ENCODE measurements around the gene CCDC71.
A peak's percentile ranks its signal among the peaks of the same experiment; 100 is the strongest.

CCDC71 gene

DNA sequence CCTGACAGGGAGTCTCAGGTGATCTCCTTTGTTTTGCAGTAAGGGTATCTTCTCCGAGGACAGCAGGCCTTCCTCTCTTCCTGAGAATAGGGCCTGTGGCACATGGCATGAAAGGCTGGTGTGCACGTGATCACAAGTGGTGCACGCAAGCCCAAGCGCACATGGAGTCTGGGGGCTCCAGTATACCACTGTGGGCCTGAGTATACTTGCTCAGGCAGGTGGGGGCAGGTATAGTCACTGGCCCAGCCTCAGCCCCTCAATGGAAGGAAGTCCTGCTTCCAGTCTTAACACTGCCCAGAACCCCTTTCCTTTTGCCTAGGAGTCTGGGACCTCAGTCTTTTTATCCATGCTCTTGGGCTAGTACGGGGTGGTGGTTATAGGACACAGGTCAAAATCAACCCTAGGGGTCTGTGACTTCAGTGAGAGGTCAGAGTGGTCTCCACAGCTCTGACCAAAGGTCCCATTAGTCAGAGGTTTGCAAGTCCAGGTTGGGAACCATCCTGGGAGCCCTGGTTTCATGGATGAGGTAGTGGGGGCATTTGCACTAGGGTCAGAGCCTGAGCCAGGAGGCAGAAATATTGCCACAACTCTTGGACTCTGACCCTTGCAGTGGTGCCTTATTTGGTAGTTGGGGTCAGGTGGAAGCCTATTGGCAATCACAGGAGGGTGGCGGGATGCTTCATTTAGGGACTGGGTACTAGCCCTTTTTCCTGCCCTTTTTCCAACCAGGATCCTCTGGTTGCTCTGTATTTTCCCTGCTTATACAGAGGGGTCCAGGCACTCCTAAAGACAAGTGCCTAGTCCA is 823 bp upstream of the CCDC71 start:
- DNase-seq, result no peak

GRCh38 chr3:49164983-49165720 is 979 bp downstream of the CCDC71 start:
- no peak for DNase-seq

DNA sequence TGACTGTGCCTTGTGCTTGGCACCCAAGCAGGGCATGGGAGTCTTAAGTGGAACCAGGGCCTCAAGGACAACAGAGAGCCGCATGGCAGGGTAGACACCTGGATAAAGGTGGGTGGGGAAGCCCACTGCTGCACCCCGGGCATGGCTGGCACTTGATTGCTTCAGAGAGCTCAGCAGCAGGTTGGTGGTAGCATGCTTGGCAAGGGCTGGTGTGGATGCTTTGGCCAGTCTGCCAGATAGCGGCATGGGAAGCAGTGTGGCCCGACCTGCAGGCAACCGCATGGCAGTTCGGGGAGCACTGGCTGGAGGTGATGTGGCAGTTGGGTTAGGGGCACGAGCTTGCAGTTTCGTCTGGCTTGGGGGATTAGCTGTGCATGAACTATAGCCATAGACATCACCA is 2.5 kb downstream of the CCDC71 start:
- DNase-seq, result no peak

DNA sequence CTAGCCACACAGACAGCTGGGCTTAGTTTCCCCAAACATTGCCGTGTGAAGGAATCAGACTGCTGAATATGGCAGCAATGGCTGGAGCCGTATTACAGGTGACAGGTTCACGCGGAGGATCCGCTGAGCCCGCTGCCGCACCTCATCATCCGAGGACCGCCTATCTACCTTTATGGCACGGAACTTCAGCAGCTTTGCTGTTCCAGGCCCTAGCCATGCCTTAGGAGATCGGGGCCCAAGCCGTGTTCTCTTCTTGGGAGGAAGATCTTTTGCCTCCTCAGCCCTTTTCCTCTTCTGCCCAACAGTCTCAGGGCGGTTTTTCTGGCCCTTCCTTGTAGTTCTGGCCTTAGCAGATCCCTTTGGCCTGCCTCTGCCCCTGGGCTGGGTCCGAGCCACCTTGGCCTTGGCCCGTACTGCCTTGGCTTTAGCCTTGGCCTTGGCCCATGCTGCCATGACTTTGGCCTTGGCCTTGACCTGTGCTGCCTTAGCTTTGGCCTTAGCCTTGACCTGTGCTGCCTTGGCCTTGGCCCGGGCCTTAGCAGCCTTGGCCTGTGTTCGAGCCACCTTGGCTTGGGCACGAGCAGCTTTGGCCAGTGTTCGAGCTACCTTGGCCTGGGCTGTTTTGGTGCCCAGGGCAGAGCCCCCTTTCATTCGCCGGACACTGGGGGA is 3.2 kb downstream of the CCDC71 start:
- no peak for DNase-seq

DNA sequence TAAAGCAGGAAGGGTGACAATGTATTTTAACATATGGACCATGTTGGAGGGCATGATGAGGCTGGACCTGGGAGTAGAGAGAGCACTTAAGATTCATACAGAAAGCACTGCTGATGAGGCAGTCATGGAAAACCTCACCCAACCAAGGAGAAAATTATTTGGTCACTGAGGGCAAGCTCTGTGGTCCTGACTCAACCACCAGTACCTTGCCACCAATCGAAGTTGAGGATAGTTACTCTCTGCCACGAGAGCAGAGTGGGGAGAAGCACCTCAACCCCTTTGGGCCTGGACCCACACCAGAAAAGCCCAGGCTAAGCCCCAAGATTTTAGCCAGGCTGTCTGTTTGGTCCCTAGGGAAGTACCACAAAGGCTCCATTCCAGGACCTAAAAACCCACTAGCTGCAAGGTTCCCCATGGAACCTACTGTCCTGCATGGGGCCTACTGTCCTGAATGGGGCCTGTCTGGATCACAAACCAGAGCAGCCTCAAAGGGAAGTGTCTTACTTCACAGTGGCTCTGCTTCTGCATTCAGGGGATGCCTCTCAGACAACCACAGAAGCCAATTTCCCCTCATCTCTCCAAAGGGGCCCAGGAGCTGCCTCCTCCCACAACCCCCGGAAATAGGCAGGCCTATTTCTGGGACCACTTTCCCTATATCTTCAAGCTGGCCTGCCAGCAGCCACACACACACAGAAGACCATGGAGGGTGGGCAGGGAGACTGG is 4.2 kb downstream of the CCDC71 start:
- peak; percentile 47 to 48 for DNase-seq

GRCh38 chr3:49161197-49161596 is 4.9 kb downstream of the CCDC71 start:
- DNase-seq, result no peak

GRCh38 chr3:49158792-49159191 is 7.3 kb downstream of the CCDC71 start:
- no peak for DNase-seq

DNA sequence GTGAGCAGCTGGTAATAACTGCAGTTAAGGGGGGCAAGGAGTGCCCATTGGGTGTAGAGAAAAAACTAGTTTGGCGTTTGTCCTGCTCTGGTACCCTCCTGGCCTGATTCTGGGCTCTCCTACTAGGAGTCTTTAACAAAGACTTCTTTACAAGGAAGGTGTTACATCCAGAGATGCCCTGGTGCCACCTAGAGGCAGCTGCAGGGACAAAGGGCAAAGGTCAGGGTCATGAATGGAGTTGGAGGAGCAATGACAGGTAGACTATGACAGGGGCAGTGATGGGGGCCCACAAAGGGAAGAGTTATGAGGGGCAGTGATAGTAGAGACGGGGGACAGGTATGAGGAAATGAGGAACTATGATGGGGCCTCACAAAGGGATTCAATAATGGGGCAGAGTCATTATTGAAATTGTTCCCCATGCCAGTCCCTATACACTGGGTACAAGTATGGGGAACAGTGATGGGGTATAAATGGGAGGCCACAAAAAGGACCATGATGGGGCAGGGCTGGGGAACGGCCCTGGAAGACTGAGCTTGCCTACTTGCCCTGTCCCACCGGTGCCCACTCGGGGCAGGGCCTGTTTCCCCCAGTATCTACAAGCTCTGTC is 7.9 kb downstream of the CCDC71 start:
- peak; percentile 69 to 77 for DNase-seq

GRCh38 chr3:49157289-49157688 is 8.8 kb downstream of the CCDC71 start:
- no peak for DNase-seq

DNA sequence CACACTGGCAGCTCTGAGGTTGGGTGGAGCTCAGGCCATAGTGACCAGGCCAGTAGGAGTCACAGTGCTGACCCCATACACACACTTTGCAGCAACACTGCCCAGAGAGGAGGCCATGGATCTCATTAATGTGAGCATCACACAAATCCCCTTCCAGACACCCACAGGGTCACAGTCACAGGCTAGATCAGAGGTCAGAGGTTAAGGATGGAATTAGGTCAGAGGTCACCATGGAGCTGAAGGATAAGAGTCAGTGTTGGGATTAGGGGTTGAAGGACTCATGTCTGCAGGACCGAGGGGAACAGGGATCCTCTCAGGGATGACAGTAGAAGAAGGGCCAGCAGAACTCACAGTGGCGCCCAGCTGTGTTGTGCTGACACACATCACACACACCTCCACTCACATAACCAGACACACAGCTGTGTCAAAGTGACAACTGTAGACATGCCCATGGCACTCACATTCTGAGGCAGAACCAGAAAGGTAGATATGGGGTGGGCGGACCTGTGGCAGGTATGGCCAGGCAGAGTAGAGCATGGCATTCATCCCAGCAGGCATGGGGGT is 12.7 kb downstream of the CCDC71 start:
- DNase-seq, result no peak

DNA sequence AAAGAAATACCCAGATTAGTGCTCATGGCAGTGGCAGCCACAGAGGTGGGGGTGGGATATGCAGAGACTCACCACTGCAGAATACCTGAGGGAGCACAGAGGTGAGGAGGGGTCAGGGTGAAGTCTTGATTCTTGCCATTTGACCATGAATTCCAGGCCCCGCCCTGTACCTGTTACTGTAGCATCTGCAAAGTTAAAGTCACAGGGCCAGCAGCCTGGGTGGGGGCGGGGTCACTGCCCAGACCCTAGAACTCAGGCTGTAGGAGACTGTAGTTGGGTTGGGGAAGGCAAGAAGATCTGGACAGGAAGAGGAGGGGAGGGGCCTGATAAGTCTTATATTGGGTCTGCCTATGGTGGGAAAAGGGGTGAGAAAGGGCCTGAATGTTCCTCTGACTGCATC is 14.5 kb downstream of the CCDC71 start:
- no peak for DNase-seq

DNA sequence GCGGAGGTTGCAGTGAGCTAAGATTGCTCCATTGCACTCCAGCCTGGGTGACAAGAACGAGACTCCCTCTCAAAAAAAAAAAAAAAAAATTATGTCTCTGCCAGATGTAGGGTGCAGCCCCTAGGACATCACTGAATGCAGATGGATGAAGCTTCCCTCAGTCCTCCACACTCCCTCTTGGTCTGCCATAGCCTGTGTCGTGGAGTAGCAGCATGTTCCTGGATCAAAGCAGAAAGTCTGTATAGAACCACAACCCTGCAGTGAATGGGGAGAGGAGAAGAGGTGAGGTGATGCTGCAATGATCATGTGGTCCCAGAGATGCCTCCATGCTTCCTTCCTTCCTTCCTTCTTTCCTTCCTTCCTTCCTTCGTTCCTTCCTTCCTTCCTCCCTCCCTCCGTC is 18.0 kb downstream of the CCDC71 start:
- no peak for DNase-seq

DNA sequence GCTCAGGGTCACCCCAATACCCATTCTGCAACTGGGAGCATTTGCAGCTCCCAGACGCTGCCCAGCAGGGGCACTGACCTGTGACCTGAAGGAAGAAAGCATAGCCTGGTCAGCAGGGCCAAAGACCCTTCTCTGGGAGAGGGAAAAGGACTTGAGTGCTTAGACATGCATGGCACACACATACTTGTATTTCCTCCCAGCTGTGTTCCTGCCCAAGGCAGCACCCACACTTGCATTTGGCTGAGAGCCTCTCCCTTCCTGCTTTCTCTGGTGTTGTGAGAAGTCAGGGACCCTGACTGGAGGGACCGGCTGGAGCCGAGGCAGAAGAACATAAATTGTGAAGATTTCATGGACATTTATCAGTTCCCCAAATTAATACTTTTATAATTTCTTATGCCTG is 26.1 kb downstream of the CCDC71 start:
- DNase-seq, result no peak

DNA sequence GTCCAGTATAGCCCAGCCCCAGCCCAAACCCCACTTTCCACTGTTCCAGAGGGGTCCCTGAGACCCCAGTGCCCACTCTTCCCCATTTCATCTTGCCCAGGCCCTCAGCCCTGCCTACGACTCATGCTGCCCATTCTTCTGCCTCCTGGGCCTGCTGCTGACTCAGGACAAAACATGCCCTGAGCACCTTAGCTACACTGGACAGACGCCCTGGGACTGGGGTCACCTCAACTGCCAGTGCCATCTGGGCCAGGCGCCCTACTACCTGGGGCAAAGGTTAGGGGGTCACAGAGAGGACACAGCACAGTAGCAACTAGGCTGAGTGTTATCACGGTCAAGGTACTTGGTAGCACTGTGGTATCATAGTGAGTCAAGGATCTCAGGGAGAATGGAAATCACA is 30.6 kb downstream of the CCDC71 start:
- no peak for DNase-seq

DNA sequence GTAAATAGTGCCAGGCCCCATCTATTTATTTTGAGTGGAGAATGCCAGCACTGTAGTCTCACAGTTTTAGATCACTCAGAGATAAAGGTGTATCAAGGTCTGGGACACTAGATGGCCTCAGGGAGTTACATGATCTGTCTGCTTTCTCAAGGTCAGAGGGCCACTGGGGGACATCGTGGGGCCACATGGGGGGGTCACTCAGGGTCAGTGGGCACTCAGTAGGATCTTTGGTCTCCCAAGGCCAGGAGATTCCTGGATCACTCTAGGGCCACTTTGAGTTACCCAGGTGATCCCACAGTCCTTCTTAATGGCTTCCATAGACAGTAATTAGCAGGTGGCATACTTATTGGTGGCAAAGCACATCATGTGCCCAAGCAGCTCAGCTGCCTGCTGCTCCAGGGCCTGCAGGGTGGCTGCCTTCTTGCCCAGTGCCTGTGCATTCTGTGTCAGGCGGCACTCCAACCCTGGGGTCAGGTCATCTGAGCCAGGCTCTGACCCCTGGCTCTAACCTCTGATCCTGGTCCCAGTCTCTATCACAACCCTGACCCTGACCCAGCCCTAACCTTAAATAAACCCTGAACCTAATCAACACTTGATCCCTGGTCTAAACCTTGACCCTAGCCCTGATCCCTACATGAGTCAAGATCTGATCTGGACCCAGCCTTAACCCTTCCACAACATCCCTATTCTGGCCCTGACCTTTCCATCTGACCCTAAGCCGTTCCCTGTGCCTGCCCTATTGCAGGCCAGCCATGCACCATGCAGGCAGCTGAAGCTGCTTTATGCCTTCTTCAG is 31.5 kb downstream of the CCDC71 start:
- DNase-seq, result no peak

DNA sequence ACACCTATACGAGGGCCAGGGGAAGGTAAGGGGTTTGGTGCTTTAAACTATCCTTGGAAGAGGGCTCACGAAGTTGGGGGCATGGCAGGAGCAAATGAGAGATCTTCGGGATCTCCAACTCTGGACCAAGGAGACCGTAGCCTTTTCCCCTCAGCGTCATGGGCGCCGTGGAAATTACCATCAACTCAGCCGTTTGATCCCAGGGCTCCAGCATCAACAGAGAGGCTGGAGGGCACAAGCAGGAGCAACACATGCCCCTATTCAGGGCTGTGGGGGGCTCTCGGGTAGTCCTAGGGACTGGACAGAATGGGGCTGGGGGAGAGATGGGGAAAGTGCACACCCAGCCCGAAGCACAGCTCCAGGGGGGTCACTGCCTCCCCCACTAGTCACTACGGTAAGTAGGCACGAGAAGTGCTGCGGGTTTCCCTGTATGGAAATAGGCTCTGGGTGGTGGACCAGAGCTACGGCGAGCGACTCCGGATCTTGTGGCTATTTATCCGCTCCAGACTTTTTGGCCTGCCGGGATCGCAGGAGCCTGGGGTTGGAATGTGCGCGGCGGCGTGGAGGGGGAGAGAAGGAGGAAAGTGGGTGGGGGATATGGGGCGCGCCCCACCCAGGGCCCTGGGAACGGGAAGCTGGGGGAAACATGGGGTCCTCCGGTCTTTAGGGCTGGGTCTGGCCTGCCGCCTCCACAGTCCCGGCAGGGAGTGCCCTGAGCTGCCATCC is 32.7 kb downstream of the CCDC71 start:
- DNase-seq, result no peak

- no peak for DNase-seq
Measured at GRCh38 chr3:49132437-49133225, 33.5 kb downstream of the CCDC71 start, which contains the start of gene LAMB2. Gene LAMB2 (minus strand): TSS chr3:49133050. CDS start chr3:49132867, 183 bp downstream.

DNA sequence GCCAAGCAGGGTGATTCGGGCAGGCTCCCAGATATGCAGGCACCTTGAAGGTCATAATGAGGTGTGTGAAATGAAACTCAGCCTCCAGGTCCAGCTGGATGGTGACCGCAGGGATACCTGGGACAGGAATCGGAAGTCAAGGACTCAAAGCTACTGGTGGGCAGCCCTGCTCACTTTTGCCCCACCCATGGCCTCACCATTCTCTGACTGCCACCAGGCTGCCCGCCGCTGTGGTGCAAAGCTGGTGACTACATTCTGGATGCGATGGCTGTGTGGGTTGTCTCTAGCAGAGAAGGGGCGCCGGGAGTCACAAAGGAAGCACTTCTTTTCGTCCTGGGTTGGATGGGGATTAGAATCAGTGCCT is 34.1 kb downstream of the CCDC71 start:
- no peak for DNase-seq

DNA sequence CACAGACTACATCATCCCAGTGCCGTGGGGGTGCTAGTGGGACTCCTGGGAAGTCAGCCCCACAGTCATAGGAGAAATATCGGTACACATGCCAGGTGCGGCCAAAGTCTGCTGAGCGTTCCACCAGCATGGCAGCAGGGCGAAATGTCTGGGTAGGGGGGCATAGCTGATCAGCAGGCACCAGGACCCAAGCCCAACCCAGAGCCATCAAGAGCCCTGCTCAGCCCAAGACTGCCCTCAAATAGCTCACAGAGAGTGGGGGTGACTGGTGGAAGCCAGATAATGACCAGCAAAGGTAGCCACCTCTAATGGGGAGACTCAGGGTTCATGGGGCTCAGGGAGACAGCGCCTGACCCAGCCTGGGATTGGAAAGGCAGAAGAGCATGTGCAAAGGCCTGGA is 34.6 kb downstream of the CCDC71 start:
- DNase-seq, result no peak

GRCh38 chr3:49131040-49131439 is 35.1 kb downstream of the CCDC71 start:
- DNase-seq, result no peak

Data from activated T-cell treated with anti-CD3 and anti-CD28 coated beads, Interleukin-2, amount 50 U/mL, for 48 hours (primary cell).